ENCODE results near the gene SLC12A7. TPM values are rescaled to one million over a fixed set of nuclear protein-coding genes. Genes with fewer than 3 reads are reported as not detected.
A peak's percentile ranks its signal among the peaks of the same experiment; 100 is the strongest.

SLC12A7 gene
- total RNA-seq, 5 donors from 2014 or later (not counting 1 experiment from before 2014, with no cell fraction given), result 33.7 to 97.4 (median 41.2) TPM

- no peaks in the 10 kb centered on the region for H3K36me3 Mint-ChIP-seq
- peaks cover 57 to 65% (median 62%) of the 10 kb centered on the region in 3 donors for H3K4me1 Mint-ChIP-seq
- no peaks in the 10 kb centered on the region for H3K9me3 Mint-ChIP-seq
- peak overlapping the region in 1 of 2 donors; percentile 90 for H3K27ac Mint-ChIP-seq
- peaks cover 0 to 4% of the 10 kb centered on the region in 2 experiments for H3K27me3 ChIP-seq (replicated peaks in 1 of 2; ENCODE audit: control insufficient read depth in 2 of 2, extremely low read depth in 1 of 2, insufficient read depth in 2 of 2, low read length in 1 of 2)
- H3K27ac ChIP-seq (ENCODE audit: low read length), result peak overlapping the region; percentile 18
- H3K27me3 Mint-ChIP-seq, result no peaks in the 10 kb centered on the region
- no peaks in the 10 kb centered on the region for H3K9me3 ChIP-seq
- CTCF ChIA-PET, result no interaction called here
- H3K36me3 ChIP-seq (ENCODE audit: control insufficient read depth in 2 of 2, extremely low read depth in 1 of 2, insufficient read depth in 1 of 2, low read length in 1 of 2), result no peaks in the 10 kb centered on the region
- ATAC-seq (replicated peaks in 1 of 4), result no peak
- H3K4me3 ChIP-seq (ENCODE audit: control insufficient read depth in 1 of 2, extremely low read depth in 1 of 2, low read length in 1 of 2), result no peak overlapping the region
- DNase-seq, result no peak
- H3K4me3 Mint-ChIP-seq, result peak overlapping the region in 2 of 3 donors; percentile 44 to 87
- 85% methylated on average over 6 of the region's 11 CpGs for WGBS (ENCODE audit: insufficient coverage)
- peaks cover 26 to 72% of the 10 kb centered on the region in 2 experiments for H3K4me1 ChIP-seq (ENCODE audit: control insufficient read depth in 1 of 2, extremely low read depth in 1 of 2, insufficient read depth in 2 of 2, low read length in 2 of 2)
- POLR2A ChIA-PET, result no interaction called here
Observed at GRCh38 chr5:1108865-1109174, 3.0 kb downstream of the SLC12A7 start.

- peaks cover 62 to 71% (median 67%) of the 10 kb centered on the region in 3 donors for H3K4me1 Mint-ChIP-seq
- ATAC-seq (replicated peaks in 1 of 4), result no peak
- H3K4me1 ChIP-seq (ENCODE audit: control insufficient read depth in 1 of 2, extremely low read depth in 1 of 2, insufficient read depth in 2 of 2, low read length in 2 of 2), result peaks cover 29 to 78% of the 10 kb centered on the region in 2 experiments
- peak overlapping the region in 1 of 2 donors; percentile 17 for H3K4me3 ChIP-seq (ENCODE audit: control insufficient read depth in 1 of 2, extremely low read depth in 1 of 2, low read length in 1 of 2)
- DNase-seq, result no peak
- H3K27me3 Mint-ChIP-seq, result no peaks in the 10 kb centered on the region
- peak overlapping the region in 2 of 3 donors; percentile 46 to 87 for H3K4me3 Mint-ChIP-seq
- WGBS (ENCODE audit: insufficient coverage), result 83% methylated on average over 31 of the region's 39 CpGs
- H3K27ac ChIP-seq (ENCODE audit: low read length), result peak overlapping the region; percentile 96
- H3K9me3 ChIP-seq, result no peaks in the 10 kb centered on the region
- H3K9me3 Mint-ChIP-seq, result no peaks in the 10 kb centered on the region
- ChIA-PET POLR2A (no interaction called here), CTCF (no interaction called here)
- H3K27me3 ChIP-seq (replicated peaks in 1 of 2; ENCODE audit: control insufficient read depth in 2 of 2, extremely low read depth in 1 of 2, insufficient read depth in 2 of 2, low read length in 1 of 2), result peaks cover 0 to 4% of the 10 kb centered on the region in 2 experiments
- H3K36me3 Mint-ChIP-seq, result no peaks in the 10 kb centered on the region
- no peaks in the 10 kb centered on the region for H3K36me3 ChIP-seq (ENCODE audit: control insufficient read depth in 2 of 2, extremely low read depth in 1 of 2, insufficient read depth in 1 of 2, low read length in 1 of 2)
- H3K27ac Mint-ChIP-seq, result peak overlapping the region; percentile 49 to 90
Observed at GRCh38 chr5:1108023-1108864, 3.6 kb downstream of the SLC12A7 start.

- no peaks in the 10 kb centered on the region for H3K27me3 ChIP-seq (replicated peaks in 1 of 2; ENCODE audit: control insufficient read depth in 2 of 2, extremely low read depth in 1 of 2, insufficient read depth in 2 of 2, low read length in 1 of 2)
- Mint-ChIP-seq H3K4me3 (peak overlapping the region; percentile 14 to 87 (median 68)), H3K4me1 (peaks cover 65 to 80% (median 69%) of the 10 kb centered on the region in 3 donors), H3K27me3 (no peaks in the 10 kb centered on the region), H3K36me3 (no peaks in the 10 kb centered on the region), H3K9me3 (no peaks in the 10 kb centered on the region), H3K27ac (peak overlapping the region; percentile 60 to 90)
- ChIA-PET CTCF (no interaction called here), POLR2A (no interaction called here)
- H3K4me3 ChIP-seq (ENCODE audit: control insufficient read depth in 1 of 2, extremely low read depth in 1 of 2, low read length in 1 of 2), result peak overlapping the region in 1 of 2 donors; percentile 5
- H3K36me3 ChIP-seq (ENCODE audit: control insufficient read depth in 2 of 2, extremely low read depth in 1 of 2, insufficient read depth in 1 of 2, low read length in 1 of 2), result no peaks in the 10 kb centered on the region
- H3K9me3 ChIP-seq, result no peaks in the 10 kb centered on the region
- 60% methylated on average over 24 of the region's 26 CpGs for WGBS (ENCODE audit: insufficient coverage)
- DNase-seq, result peak in 2 of 35 experiments; percentile 17 to 24
- peaks cover 32 to 87% of the 10 kb centered on the region in 2 experiments for H3K4me1 ChIP-seq (ENCODE audit: control insufficient read depth in 1 of 2, extremely low read depth in 1 of 2, insufficient read depth in 2 of 2, low read length in 2 of 2)
- ATAC-seq (replicated peaks in 1 of 4), result no peak
- peak overlapping the region; percentile 96 for H3K27ac ChIP-seq (ENCODE audit: low read length)
Observed at GRCh38 chr5:1107167-1108022, 4.5 kb downstream of the SLC12A7 start.

GRCh38 chr5:1106385-1107166 lies 5.3 kb downstream of the SLC12A7 start:
- Histone ChIP-seq H3K27ac (ENCODE audit: low read length) (peak overlapping the region; percentile 96), H3K4me1 (ENCODE audit: control insufficient read depth in 1 of 2, extremely low read depth in 1 of 2, insufficient read depth in 2 of 2, low read length in 2 of 2) (peaks cover 32 to 93% of the 10 kb centered on the region in 2 experiments), H3K9me3 (no peaks in the 10 kb centered on the region), H3K36me3 (ENCODE audit: control insufficient read depth in 2 of 2, extremely low read depth in 1 of 2, insufficient read depth in 1 of 2, low read length in 1 of 2) (no peaks in the 10 kb centered on the region), H3K27me3 (replicated peaks in 1 of 2; ENCODE audit: control insufficient read depth in 2 of 2, extremely low read depth in 1 of 2, insufficient read depth in 2 of 2, low read length in 1 of 2) (no peaks in the 10 kb centered on the region), H3K4me3 (ENCODE audit: control insufficient read depth in 1 of 2, extremely low read depth in 1 of 2, low read length in 1 of 2) (no peak overlapping the region)
- ATAC-seq (replicated peaks in 1 of 4), result peak in 1 of 4 experiments; percentile 26
- Mint-ChIP-seq H3K9me3 (no peaks in the 10 kb centered on the region), H3K27me3 (no peaks in the 10 kb centered on the region), H3K36me3 (no peaks in the 10 kb centered on the region), H3K4me1 (peaks cover 65 to 88% (median 75%) of the 10 kb centered on the region in 3 donors), H3K4me3 (peak overlapping the region; percentile 68 to 87 (median 78)), H3K27ac (peak overlapping the region; percentile 60 to 90)
- peak in 5 of 35 experiments; percentile 16 to 44 (median 35) for DNase-seq
- 77% methylated on average over 19 of the region's 23 CpGs for WGBS (ENCODE audit: insufficient coverage)
- CTCF ChIA-PET, result interaction anchor here (0.6 to 0.7 kb wide), 3 partner anchors 148 to 205 kb away, joined by 3 to 5 read pairs (median 4); no protein-coding TSS in a partner anchor
- POLR2A ChIA-PET, result no interaction called here

GRCh38 chr5:1105350-1106265 lies 6.3 kb downstream of the SLC12A7 start:
- Mint-ChIP-seq H3K27ac (peak overlapping the region; percentile 87 to 90), H3K9me3 (no peaks in the 10 kb centered on the region), H3K27me3 (no peaks in the 10 kb centered on the region), H3K4me3 (peak overlapping the region; percentile 68 to 87 (median 78)), H3K4me1 (peaks cover 65 to 91% (median 71%) of the 10 kb centered on the region in 3 donors), H3K36me3 (no peaks in the 10 kb centered on the region)
- 20% methylated on average over 15 of the region's 19 CpGs for WGBS (ENCODE audit: insufficient coverage)
- ATAC-seq (replicated peaks in 1 of 4), result peak; percentile 56 to 86 (median 63)
- no peaks in the 10 kb centered on the region for H3K27me3 ChIP-seq (replicated peaks in 1 of 2; ENCODE audit: control insufficient read depth in 2 of 2, extremely low read depth in 1 of 2, insufficient read depth in 2 of 2, low read length in 1 of 2)
- CTCF ChIA-PET, result interaction anchor here (0.6 to 0.7 kb wide), 3 partner anchors 147 to 204 kb away, joined by 3 to 5 read pairs (median 4); no protein-coding TSS in a partner anchor
- no peaks in the 10 kb centered on the region for H3K36me3 ChIP-seq (ENCODE audit: control insufficient read depth in 2 of 2, extremely low read depth in 1 of 2, insufficient read depth in 1 of 2, low read length in 1 of 2)
- POLR2A ChIA-PET, result interaction anchor here in 1 of 2 donors (0.5 kb wide), 1 partner anchor 412 kb away, joined by 5 read pairs; the partner anchor contains the start of gene TPPP
- H3K27ac ChIP-seq (ENCODE audit: low read length), result peak overlapping the region; percentile 96
- H3K9me3 ChIP-seq, result no peaks in the 10 kb centered on the region
- peak in 34 of 35 experiments; percentile 37 to 85 (median 74) for DNase-seq
- peaks cover 32 to 90% of the 10 kb centered on the region in 2 experiments for H3K4me1 ChIP-seq (ENCODE audit: control insufficient read depth in 1 of 2, extremely low read depth in 1 of 2, insufficient read depth in 2 of 2, low read length in 2 of 2)
- H3K4me3 ChIP-seq (ENCODE audit: control insufficient read depth in 1 of 2, extremely low read depth in 1 of 2, low read length in 1 of 2), result peak overlapping the region; percentile 54 to 71
